OCI-LY3 (cell line): Measurements from ENCODE around the gene DBT.

Source experiments
- H2AFZ ChIP-seq: fragments of 200-600, 300-600 bp; shearing (Covaris generic); 2 replicates; pipeline ENCODE4 v1.6.0; 2014; ENCODE audit warnings: antibody characterized with exemption, low read depth, low read length
- H3K27ac ChIP-seq: fragments of 200-600, 300-600 bp; sonication (generic); 2 replicates; pipeline ENCODE4 v1.5.1; 2014; ENCODE audit warnings: mild to moderate bottlenecking, low read length, moderate library complexity, mixed read lengths
- H3K27me3 ChIP-seq: fragments of 200-600, 300-600 bp; sonication (generic); 2 replicates; pipeline ENCODE4 v1.6.1; 2014; ENCODE audit warnings: low read depth, low read length, mixed read lengths
- H3K36me3 ChIP-seq: fragments of 200-600, 300-600 bp; sonication (generic); replicated peaks from 2 replicates; pipeline ENCODE3; 2014; ENCODE audit warnings: low read depth, low read length, mixed read lengths
- H3K4me1 ChIP-seq: fragments of 300-600, 200-600 bp; sonication (generic); 2 replicates; pipeline ENCODE4 v1.6.1; 2014; ENCODE audit warnings: low read length, mixed read lengths
- H3K4me2 ChIP-seq: fragments of 200-600, 300-600 bp; sonication (generic); 2 replicates; pipeline ENCODE4 v1.6.1; 2014; ENCODE audit warnings: low read length, mixed read lengths
- H3K4me3 ChIP-seq: fragments of 300-600, 200-600 bp; sonication (generic); 2 replicates; pipeline ENCODE4 v1.5.1; 2014; ENCODE audit warnings: antibody characterized with exemption, mild to moderate bottlenecking, low read length, moderate library complexity
- H3K79me2 ChIP-seq: fragments of 300-600, 200-600 bp; shearing (Covaris generic); 2 replicates; pipeline ENCODE4 v1.6.1; 2014; ENCODE audit warnings: mild to moderate bottlenecking, low read length, mixed read lengths
- H3K9ac ChIP-seq: fragments of 300-600, 200-600 bp; shearing (Covaris generic); 2 replicates; pipeline ENCODE4 v1.6.0; 2014; ENCODE audit warnings: mild to moderate bottlenecking, low read length, moderate library complexity
- H3K9me3 ChIP-seq: fragments of 200-600, 300-600 bp; shearing (Covaris generic); 2 replicates; pipeline ENCODE4 v1.6.1; 2014; ENCODE audit warnings: low read length, mixed read lengths; ENCODE audit not compliant: insufficient read depth
- H4K20me1 ChIP-seq: fragments of 200-600, 300-600 bp; sonication (generic); 2 replicates; pipeline ENCODE4 v1.6.1; 2016; ENCODE audit warnings: low read length, mixed read lengths; ENCODE audit not compliant: insufficient read depth
- CTCF ChIP-seq: fragments of 200-600, 300-600 bp; sonication (generic); IDR thresholded peaks from 2 replicates; pipeline ENCODE4 v1.5.1; 2014; ENCODE audit warnings: antibody characterized with exemption, low read length, low read depth
- EZH2phosphoT487 ChIP-seq: fragments of 200-600 bp; shearing (Covaris generic); IDR thresholded peaks from 2 replicates; pipeline ENCODE4 v1.6.1; 2018; ENCODE audit warnings: antibody characterized with exemption, mixed run types, low read depth

DBT gene

DNA sequence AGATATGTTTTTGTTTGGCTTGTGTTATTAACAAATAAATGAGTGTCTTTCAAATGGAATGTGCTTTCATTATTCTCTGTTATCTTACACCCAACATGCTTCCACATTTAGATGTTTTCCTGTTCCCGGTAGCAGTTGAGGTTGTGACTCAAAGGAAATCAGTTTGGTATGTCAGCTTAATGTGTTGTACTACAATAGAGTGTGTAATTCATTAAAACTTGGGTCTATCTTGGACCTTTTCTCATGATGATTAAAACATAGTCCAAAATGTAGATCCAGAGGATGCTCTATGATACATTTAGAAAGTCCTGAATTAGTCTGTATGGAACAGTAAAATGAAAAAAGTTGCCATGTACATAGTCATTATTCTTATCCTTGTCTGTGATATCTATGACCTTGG, 43.1 kb upstream of the DBT start:
- H3K9ac ChIP-seq = no peak overlapping the region
- no peaks in the 10 kb centered on the region for H3K79me2 ChIP-seq
- H2AFZ ChIP-seq = no peak overlapping the region
- H3K4me3 ChIP-seq = no peak overlapping the region
- no peaks in the 10 kb centered on the region for H4K20me1 ChIP-seq
- no peaks in the 10 kb centered on the region for H3K27me3 ChIP-seq
- no peak for TF ChIP-seq CTCF
- no peak for TF ChIP-seq EZH2phosphoT487
- H3K36me3 ChIP-seq = peaks cover 13% of the 10 kb centered on the region
- no peak overlapping the region for H3K4me2 ChIP-seq
- no peaks in the 10 kb centered on the region for H3K9me3 ChIP-seq
- H3K27ac ChIP-seq = no peak overlapping the region
- H3K4me1 ChIP-seq = no peaks in the 10 kb centered on the region

DNA sequence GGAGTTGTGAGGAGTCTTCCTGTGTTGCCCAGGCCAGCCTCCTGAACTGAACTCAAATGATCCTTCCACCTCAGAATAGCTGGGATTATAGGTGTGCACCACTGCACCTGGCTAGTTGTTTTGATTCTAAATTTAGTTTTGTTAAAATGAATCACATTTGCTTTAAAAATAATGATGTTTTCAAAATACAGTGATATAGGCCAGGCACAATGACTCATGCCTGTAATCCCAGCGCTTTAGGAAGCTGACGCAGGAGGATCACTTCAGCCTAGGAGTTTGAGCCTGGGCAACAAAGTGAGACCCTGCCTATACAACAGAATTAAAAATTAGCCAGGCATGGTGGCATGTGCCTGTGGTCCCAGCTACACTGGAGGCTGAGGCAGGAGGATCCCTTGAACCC, 40.7 kb upstream of the DBT start:
- no peak overlapping the region for H3K9ac ChIP-seq
- H3K9me3 ChIP-seq = no peaks in the 10 kb centered on the region
- no peaks in the 10 kb centered on the region for H3K27me3 ChIP-seq
- no peaks in the 10 kb centered on the region for H4K20me1 ChIP-seq
- TF ChIP-seq EZH2phosphoT487 = no peak
- no peak for TF ChIP-seq CTCF
- H3K79me2 ChIP-seq = no peaks in the 10 kb centered on the region
- peaks cover 20% of the 10 kb centered on the region for H3K36me3 ChIP-seq
- H2AFZ ChIP-seq = no peak overlapping the region
- H3K27ac ChIP-seq = no peak overlapping the region
- no peak overlapping the region for H3K4me3 ChIP-seq
- H3K4me2 ChIP-seq = no peak overlapping the region
- H3K4me1 ChIP-seq = no peaks in the 10 kb centered on the region

GRCh38 chr1:100287162-100287561, 37.5 kb upstream of the DBT start:
- H3K79me2 ChIP-seq = no peaks in the 10 kb centered on the region
- H3K4me2 ChIP-seq = no peak overlapping the region
- H3K36me3 ChIP-seq = peaks cover 23% of the 10 kb centered on the region
- no peaks in the 10 kb centered on the region for H4K20me1 ChIP-seq
- H3K4me3 ChIP-seq = no peak overlapping the region
- no peak overlapping the region for H2AFZ ChIP-seq
- H3K4me1 ChIP-seq = no peaks in the 10 kb centered on the region
- H3K27ac ChIP-seq = no peak overlapping the region
- no peaks in the 10 kb centered on the region for H3K27me3 ChIP-seq
- TF ChIP-seq EZH2phosphoT487 = no peak
- TF ChIP-seq CTCF = no peak
- no peaks in the 10 kb centered on the region for H3K9me3 ChIP-seq
- no peak overlapping the region for H3K9ac ChIP-seq

DNA sequence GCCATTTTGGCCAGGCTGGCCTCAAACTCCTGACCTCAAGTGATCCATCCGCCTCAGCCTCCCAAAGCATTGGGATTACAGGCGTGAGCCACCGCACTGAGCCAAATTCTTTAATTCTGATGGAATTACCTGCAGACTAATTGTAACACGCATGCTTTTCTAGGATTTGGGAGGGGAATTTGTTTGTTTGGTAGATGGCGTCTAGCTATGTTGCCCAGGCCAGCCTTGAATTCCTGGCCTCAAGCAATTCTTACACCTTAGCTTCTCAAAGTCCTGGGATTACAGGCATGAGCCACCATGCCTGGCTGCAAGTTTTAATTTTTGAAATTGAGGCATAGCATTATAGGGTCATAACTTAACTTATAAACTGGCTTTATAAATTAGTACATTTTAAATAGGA, 35.0 kb upstream of the DBT start:
- no peak overlapping the region for H3K4me3 ChIP-seq
- H3K27me3 ChIP-seq = no peaks in the 10 kb centered on the region
- TF ChIP-seq EZH2phosphoT487 (no peak), CTCF (no peak)
- no peak overlapping the region for H3K4me2 ChIP-seq
- no peaks in the 10 kb centered on the region for H3K79me2 ChIP-seq
- H3K36me3 ChIP-seq = peaks cover 22% of the 10 kb centered on the region
- H2AFZ ChIP-seq = no peak overlapping the region
- no peak overlapping the region for H3K9ac ChIP-seq
- no peak overlapping the region for H3K27ac ChIP-seq
- no peaks in the 10 kb centered on the region for H3K4me1 ChIP-seq
- H3K9me3 ChIP-seq = no peaks in the 10 kb centered on the region
- no peaks in the 10 kb centered on the region for H4K20me1 ChIP-seq
